Thoracic aorta endothelial cell (primary cell): Measurements from ENCODE around the gene IL22RA2. TPM values are rescaled to one million over a fixed set of nuclear protein-coding genes. Genes with fewer than 3 reads are reported as not detected.

ENCODE experiments used
- total RNA-seq: library from RNA; depleted of rRNA; stranded (reverse); fragments of >200 nt; gene quantifications from 2 replicates; pipeline ENCODE4 v1.2.3, GENCODE V29; 2012

Gene IL22RA2, protein sequence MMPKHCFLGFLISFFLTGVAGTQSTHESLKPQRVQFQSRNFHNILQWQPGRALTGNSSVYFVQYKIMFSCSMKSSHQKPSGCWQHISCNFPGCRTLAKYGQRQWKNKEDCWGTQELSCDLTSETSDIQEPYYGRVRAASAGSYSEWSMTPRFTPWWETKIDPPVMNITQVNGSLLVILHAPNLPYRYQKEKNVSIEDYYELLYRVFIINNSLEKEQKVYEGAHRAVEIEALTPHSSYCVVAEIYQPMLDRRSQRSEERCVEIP
- total RNA-seq, result not detected in 2 replicates

DNA sequence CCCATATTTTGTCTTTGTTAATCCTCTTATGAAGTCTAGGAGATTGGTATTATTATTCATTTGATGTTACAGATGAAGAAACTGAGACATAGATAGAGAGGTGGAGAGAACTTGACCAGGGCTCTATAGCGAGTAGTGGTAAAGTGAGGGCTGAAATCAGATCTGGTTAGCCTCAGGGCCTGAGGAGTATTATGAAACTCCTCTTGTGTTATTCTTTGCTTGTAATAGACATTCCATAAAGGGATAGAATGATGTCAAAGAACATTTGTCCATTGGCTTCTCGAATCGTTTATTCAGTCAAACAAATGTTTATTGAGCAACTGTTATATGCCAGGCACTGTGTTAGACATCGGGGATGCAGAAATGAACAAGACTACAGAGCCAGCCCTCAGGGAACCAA is at the start of gene IL22RA2:
Gene IL22RA2, minus strand, starts transcription at position 144 of the 400 bp plus-strand sequence. CDS start 11,895 bp downstream, outside the sequence.

DNA sequence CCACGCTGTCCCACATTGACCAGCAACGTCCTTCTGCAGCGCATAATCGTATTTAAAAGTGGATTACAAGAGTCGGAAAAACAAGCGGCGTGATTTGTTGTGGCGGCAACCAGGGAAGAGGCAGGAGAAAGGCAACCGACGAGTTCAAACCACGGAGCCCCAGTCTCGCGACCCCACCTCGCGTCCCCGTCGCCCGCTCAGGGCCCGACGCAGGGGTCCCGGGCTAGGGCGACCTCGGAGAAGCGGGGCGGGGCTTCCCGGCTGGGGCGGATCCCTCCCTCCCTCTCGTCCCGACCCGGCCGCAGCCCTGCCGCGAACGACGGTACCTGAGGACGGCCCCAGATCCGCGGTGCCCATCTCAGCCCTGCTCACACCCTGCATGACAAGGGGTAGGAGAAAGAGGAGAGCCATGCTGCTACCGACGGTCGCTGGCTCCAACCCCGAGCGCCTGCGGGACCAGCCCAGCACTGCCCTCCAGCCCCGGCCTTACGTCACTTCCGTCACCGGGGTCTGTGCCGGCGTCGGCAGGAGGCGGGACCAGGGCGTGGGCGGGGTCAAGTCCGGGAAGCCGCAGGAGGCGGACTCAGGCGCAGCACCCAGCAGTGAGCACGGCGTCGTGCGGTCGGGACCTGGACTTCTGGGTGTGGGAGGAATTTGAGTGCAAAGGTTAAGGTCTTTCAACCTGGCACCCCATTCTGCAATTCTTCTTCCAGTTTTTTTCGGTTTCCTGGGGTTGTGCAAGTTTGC is 45.6 kb upstream of the IL22RA2 start, which contains the start of gene IFNGR1:
Gene IFNGR1, minus strand, starts transcription at position 469 of the 747 bp plus-strand sequence. Its CDS starts 58 bp downstream, at position 411.

Other genes with a start within 250 kb of the IL22RA2 start
- gene IL20RA, start 128.7 kb downstream of the IL22RA2 start, total RNA-seq, result not detected in 2 replicates
- gene IFNGR1, start 45.7 kb upstream of the IL22RA2 start, total RNA-seq, result 50.0 and 67.1 TPM in 2 replicates